RWPE1 (cell line): ENCODE measurements around the gene PLD4.
A peak's percentile ranks its signal among the peaks of the same experiment; 100 is the strongest.

Experiments
- CTCF ChIA-PET: fragments of 350-600 bp; sonication (Branson Sonifier 250); formaldehyde crosslinking; extraction: SDS; loops from one replicate; lab custom pipeline; 2021; lab: Yijun Ruan, JAX
- POLR2A ChIA-PET: fragments of 400-600 bp; formaldehyde crosslinking; extraction: SDS; loops from one replicate; lab custom pipeline; 2020; ENCODE audit warnings: antibody characterized with exemption; ENCODE audit not compliant: low non-redundant PET; lab: Yijun Ruan, JAX
- DNase-seq: peaks from one replicate; pipeline ENCODE4 v3.0.0; 2012; ENCODE audit warnings: low spot score
- H3K27ac ChIP-seq: fragments of 450-650 bp; 2 replicates; pipeline ENCODE4 v1.5.1; 2017
- TF ChIP-seq, protein P1 (sequence below): fragments of 450-650 bp; conservative IDR thresholded peaks from 2 replicates; pipeline ENCODE4 v1.5.1; 2017; ENCODE audit warnings: low read depth, mild to moderate bottlenecking

Gene PLD4

DNA sequence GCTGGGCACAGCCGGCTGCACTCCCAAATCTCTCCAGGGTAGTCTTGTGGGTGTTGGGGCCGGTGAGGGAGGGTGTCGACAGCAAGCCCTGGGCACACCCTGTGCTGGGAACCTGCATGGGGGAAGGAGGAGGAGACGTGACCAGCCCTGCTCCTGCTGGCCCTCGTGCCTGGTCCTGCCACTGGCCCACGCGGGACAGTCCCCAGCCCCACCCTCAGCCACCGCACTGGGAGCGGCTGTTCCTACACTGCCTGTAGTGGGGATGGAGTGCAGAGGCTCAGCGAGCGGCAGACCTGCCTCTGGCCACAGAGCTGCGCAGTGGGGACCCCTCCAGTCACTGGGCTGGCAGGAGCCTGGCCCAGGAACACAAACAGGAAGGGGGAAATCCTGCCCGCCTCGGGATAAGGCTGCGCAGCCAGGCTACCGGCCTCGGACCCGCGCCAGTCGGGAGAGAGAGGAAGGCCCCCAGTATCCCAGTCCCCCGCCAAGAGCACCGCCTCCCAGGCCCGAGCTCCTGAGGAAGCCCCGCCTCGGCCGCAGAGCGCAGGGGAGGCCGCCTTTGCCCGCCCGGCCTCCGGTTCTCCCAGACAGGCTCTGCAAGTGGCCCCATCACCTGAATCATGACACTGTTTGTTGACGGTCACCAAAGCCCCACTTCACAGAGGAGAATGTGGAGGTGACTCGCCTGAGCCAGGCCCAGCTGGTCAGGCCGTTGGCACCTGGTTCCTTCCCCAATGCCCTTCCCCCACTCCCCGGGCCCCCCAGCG, 42.9 kb downstream of the PLD4 start:
- TF ChIP-seq, protein P1, sequence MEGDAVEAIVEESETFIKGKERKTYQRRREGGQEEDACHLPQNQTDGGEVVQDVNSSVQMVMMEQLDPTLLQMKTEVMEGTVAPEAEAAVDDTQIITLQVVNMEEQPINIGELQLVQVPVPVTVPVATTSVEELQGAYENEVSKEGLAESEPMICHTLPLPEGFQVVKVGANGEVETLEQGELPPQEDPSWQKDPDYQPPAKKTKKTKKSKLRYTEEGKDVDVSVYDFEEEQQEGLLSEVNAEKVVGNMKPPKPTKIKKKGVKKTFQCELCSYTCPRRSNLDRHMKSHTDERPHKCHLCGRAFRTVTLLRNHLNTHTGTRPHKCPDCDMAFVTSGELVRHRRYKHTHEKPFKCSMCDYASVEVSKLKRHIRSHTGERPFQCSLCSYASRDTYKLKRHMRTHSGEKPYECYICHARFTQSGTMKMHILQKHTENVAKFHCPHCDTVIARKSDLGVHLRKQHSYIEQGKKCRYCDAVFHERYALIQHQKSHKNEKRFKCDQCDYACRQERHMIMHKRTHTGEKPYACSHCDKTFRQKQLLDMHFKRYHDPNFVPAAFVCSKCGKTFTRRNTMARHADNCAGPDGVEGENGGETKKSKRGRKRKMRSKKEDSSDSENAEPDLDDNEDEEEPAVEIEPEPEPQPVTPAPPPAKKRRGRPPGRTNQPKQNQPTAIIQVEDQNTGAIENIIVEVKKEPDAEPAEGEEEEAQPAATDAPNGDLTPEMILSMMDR = no peak
- H3K27ac ChIP-seq = peak overlapping the region; percentile 100
- ChIA-PET POLR2A (interaction anchor here (0.5 to 0.6 kb wide), 3 partner anchors 334 to 513 kb away, joined by 3 to 4 read pairs (median 3); no protein-coding TSS in a partner anchor), CTCF (no interaction called here)
- peak; percentile 47 for DNase-seq

DNA sequence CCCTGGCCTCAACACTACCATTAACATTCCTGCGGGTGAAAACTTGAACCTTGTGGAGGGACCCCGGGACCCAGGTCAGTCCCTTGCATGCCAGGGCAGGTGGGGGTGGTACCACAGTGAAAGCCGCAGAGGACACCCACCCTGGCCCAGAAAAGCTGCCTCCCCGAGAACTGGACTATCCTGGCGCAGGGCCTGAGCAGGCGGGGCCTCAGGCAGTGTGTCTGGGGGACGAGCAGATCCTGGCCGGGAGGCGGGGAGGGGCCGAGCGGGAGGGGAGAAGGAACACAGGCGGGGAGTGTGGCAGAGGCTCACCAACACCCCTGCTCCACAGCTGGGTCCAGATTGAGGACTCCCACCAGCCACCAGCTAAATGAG, 43.5 kb downstream of the PLD4 start:
- ChIA-PET CTCF (interaction anchor here (1.0 kb wide), 1 partner anchor 72 kb away, joined by 3 read pairs; no protein-coding TSS in a partner anchor), POLR2A (interaction anchor here (0.5 to 1.5 kb wide), 3 partner anchors 120 to 512 kb away, joined by 3 to 5 read pairs (median 3); no protein-coding TSS in a partner anchor)
- TF ChIP-seq, protein P1 = no peak
- H3K27ac ChIP-seq = peak overlapping the region; percentile 100
- DNase-seq = peak; percentile 68

DNA sequence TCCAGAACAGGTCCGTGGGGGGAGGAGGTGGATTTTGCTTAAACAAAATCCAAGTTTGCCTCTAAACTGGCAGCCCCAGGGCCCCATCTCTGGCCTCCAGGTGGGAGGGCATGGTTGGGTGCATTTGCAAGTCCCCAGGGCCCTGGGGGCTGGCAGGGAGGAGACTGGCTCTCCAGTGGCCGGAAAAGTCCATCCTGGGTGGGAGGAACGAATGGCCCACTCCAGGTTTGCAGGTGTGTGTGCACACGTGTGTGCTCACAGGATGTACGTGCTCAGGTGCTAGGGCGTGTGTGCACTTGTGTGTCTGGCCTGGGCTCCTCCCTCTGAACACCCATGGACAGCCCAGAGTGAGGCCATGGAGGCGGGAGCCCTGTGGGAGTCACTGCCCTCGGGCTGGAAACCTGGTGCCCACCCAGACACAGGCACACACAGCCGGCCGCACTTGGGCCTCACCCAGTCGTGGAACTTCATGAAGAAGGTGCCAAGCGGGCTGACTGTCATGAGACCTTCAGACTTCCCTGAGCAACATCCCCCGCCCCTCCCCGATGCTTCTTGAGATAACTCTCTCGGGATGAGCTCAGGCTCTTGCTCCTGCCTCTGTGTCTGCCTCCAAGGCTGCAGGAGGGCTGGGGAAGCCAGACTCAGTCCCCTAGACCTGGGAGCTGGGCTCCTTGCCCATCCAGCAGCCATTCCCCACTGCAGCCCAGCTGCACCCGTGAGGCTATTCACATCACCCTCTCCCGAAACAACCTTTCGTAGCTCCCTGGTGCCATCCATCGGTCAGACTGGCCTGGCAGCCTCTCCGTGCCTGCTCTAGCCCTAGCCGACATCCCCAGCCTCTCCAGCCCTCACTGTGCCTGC, 44.1 kb downstream of the PLD4 start:
- ChIA-PET CTCF (interaction anchor here (0.6 to 1.0 kb wide), 2 partner anchors 73 to 88 kb away, joined by 3 to 4 read pairs; no protein-coding TSS in a partner anchor), POLR2A (interaction anchor here (0.6 to 1.5 kb wide), 5 partner anchors 8 to 122 kb away, joined by 3 to 5 read pairs (median 3); no protein-coding TSS in a partner anchor)
- peak; percentile 62 for DNase-seq
- H3K27ac ChIP-seq = peak overlapping the region; percentile 100
- TF ChIP-seq, protein P1 = no peak

DNA sequence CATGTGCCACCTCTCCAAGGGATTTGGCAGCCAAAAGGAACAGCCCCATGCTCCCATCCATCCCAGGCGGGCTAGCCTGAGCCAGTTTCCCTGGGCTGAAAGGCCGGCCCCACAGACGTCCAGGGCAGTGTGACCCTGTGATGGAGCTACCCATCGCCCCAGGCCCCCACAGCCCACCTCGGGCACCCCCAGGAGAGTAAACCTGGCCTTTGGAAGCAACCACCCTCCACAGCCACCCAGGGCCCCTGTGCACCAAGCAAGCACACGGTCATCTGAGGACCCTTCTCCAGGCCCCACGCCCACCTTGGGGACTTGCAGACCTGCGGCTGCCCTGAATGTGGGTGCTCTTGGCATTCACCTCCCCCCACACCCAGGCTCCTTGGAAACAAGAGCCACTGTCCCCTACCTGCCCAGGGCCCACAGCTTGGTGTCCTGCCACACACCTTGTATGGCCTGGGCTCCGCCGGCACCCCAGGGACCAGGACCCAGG, 45.1 kb downstream of the PLD4 start:
- H3K27ac ChIP-seq = peak overlapping the region; percentile 100
- CTCF ChIA-PET = interaction anchor here (0.6 to 1.2 kb wide), 3 partner anchors 9 to 89 kb away, joined by 3 to 4 read pairs (median 4); no protein-coding TSS in a partner anchor
- TF ChIP-seq, protein P1 = no peak
- POLR2A ChIA-PET = interaction anchor here (0.9 to 1.5 kb wide), 4 partner anchors 15 to 121 kb away, joined by 3 to 5 read pairs (median 4); no protein-coding TSS in a partner anchor
- no peak for DNase-seq

DNA sequence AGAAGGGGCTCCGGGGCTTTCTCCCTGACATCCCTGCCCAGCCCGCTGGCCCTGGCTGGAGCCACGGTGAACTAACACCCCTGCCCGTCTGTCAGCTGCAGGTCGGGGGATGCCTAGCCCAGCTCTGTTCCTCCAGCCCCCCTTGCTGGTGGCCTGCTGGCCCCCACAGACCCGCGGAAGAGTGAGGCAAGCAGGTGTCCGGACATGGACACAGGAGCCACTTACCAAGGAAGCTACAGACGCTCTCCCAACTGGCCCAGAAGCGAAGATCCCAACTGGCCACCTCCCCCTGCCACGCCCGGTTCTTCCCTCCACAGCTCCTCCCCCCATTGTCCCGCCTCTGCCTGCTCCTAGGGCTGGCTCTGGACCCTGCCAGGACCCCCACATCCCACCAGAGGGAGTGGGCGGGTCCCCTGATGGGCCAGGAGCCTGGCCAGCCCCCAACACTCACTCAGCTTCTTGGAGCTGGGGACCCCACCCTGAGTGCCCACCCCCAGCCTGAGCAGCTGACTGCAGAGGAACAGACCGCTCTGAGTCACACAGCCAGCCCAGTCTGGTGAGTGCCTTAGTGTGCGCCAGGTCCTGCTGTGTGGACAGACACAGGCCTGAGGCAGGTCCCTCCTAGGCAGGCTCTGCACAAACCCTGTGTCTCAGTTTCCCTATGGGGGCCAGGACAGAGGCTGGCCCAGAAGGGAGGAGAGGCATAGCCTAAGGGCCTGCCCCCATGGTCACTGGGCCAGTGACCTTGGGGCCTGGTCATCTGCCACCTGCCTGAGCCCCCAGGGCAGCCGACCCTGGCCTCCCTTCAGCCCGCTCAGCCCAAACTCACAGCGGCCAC, 45.8 kb downstream of the PLD4 start:
- DNase-seq = peak; percentile 79
- H3K27ac ChIP-seq = peak overlapping the region; percentile 100
- CTCF ChIA-PET = interaction anchor here (0.8 to 1.2 kb wide), 2 partner anchors 9 to 76 kb away, joined by 3 to 4 read pairs; no protein-coding TSS in a partner anchor
- TF ChIP-seq, protein P1 = no peak
- POLR2A ChIA-PET = interaction anchor here (0.7 to 1.2 kb wide), 4 partner anchors 16 to 116 kb away, joined by 3 read pairs; no protein-coding TSS in a partner anchor
